Neural cell (in vitro differentiated cells): ENCODE measurements around the gene CALHM1. TPM values are rescaled to one million over a fixed set of nuclear protein-coding genes. Genes with fewer than 3 reads are reported as not detected.

Experiments used
- H2AFZ ChIP-seq: fragments of 200-600, 300-800 bp; sonication (generic), shearing (Covaris generic); 2 replicates; pipeline ENCODE4 v1.6.0; 2014; ENCODE audit warnings: low read depth, mild to moderate bottlenecking, antibody characterized with exemption, low read length, moderate library complexity
- H3F3A ChIP-seq: fragments of 200-600 bp; shearing (Covaris generic); 2 replicates; pipeline ENCODE4 v1.6.1; 2016; ENCODE audit warnings: mild to moderate bottlenecking, moderate library complexity, mixed read lengths, antibody characterized with exemption, low read length; ENCODE audit not compliant: insufficient read depth, poor library complexity, severe bottlenecking
- H3K27ac ChIP-seq: fragments of 200-600, 300-800 bp; sonication (generic), shearing (Covaris generic); 2 replicates; pipeline ENCODE4 v1.5.1; 2014; ENCODE audit warnings: mild to moderate bottlenecking, low read length, moderate library complexity
- H3K27me3 ChIP-seq: fragments of 300-800, 200-600 bp; sonication (generic), shearing (Covaris generic); 2 replicates; pipeline ENCODE4 v1.6.0; 2014; ENCODE audit warnings: mild to moderate bottlenecking, low read depth, low read length, moderate library complexity; ENCODE audit not compliant: insufficient read depth
- H3K36me3 ChIP-seq: fragments of 300-800, 200-600 bp; sonication (generic), shearing (Covaris generic); 2 replicates; pipeline ENCODE4 v1.5.1; 2014; ENCODE audit warnings: mild to moderate bottlenecking, antibody characterized with exemption, low read length, moderate library complexity; ENCODE audit not compliant: insufficient read depth
- H3K4me2 ChIP-seq: fragments of 300-800, 200-600 bp; sonication (generic), shearing (Covaris generic); 2 replicates; pipeline ENCODE4 v1.6.0; 2014; ENCODE audit warnings: mild to moderate bottlenecking, low read length
- H3K4me3 ChIP-seq: fragments of 300-800, 200-600 bp; sonication (generic), shearing (Covaris generic); 2 replicates; pipeline ENCODE4 v1.5.1; 2014; ENCODE audit warnings: mild to moderate bottlenecking, low read length, moderate library complexity
- H3K79me2 ChIP-seq: fragments of 200-600 bp; shearing (Covaris generic); replicated peaks from 2 replicates; pipeline ENCODE4 v1.6.0; 2014; ENCODE audit warnings: mild to moderate bottlenecking, low read length, moderate library complexity; ENCODE audit not compliant: insufficient read depth
- H3K9ac ChIP-seq: fragments of 300-800, 200-600 bp; sonication (generic), shearing (Covaris generic); 2 replicates; pipeline ENCODE4 v1.6.1; 2016; ENCODE audit warnings: mild to moderate bottlenecking, low read length, mixed read lengths
- H3K9me2 ChIP-seq: fragments of 200-600 bp; shearing (Covaris generic); 2 replicates; pipeline ENCODE4 v1.6.1; 2016; ENCODE audit warnings: mild to moderate bottlenecking, low read length, mixed read lengths; ENCODE audit not compliant: insufficient read depth
- H3K9me3 ChIP-seq: fragments of 200-600, 300-800 bp; sonication (generic), shearing (Covaris generic); 2 replicates; pipeline ENCODE4 v1.6.1; 2016; ENCODE audit warnings: mild to moderate bottlenecking, mixed run types, low read length, moderate library complexity, mixed read lengths
- H4K20me1 ChIP-seq: fragments of 200-600 bp; shearing (Covaris generic); 2 replicates; pipeline ENCODE4 v1.6.1; 2016; ENCODE audit warnings: mild to moderate bottlenecking, mixed run types; ENCODE audit not compliant: insufficient read depth
- CTCF ChIP-seq: fragments of 450-650 bp; IDR thresholded peaks from 2 replicates; pipeline ENCODE4 v1.5.1; 2014; ENCODE audit warnings: antibody characterized with exemption, mild to moderate bottlenecking, moderate library complexity; ENCODE audit not compliant: poor library complexity, severe bottlenecking
- EP300 ChIP-seq: fragments of 450-650 bp; conservative IDR thresholded peaks from 2 replicates; pipeline ENCODE4 v1.6.1; 2014; ENCODE audit warnings: antibody characterized with exemption, mild to moderate bottlenecking, moderate library complexity; ENCODE audit not compliant: poor library complexity, severe bottlenecking
- EZH2 ChIP-seq: fragments of 200-600, 300-800 bp; shearing (Covaris generic), sonication (generic); IDR thresholded peaks from 2 replicates; pipeline ENCODE4 v1.6.1; 2014; ENCODE audit warnings: antibody characterized with exemption, low read length, borderline replicate concordance, mild to moderate bottlenecking; ENCODE audit not compliant: insufficient read depth, poor library complexity, severe bottlenecking
- MXI1 ChIP-seq: fragments of 450-650 bp; conservative IDR thresholded peaks from 2 replicates; pipeline ENCODE4 v1.6.1; 2014; ENCODE audit warnings: antibody characterized with exemption, mild to moderate bottlenecking; ENCODE audit not compliant: poor library complexity, severe bottlenecking
- POLR2AphosphoS5 ChIP-seq: IDR thresholded peaks from 2 replicates; pipeline ENCODE4 v1.6.1; 2012
- RAD21 ChIP-seq: fragments of 450-650 bp; conservative IDR thresholded peaks from 2 replicates; pipeline ENCODE4 v1.6.1; 2014; ENCODE audit warnings: antibody characterized with exemption, mild to moderate bottlenecking, moderate library complexity
- REST ChIP-seq: IDR thresholded peaks from 2 replicates; pipeline ENCODE4 v1.6.1; 2012; ENCODE audit warnings: borderline replicate concordance
- SMC3 ChIP-seq: fragments of 450-650 bp; conservative IDR thresholded peaks from 2 replicates; pipeline ENCODE4 v1.6.1; 2014; ENCODE audit warnings: antibody characterized with exemption, mild to moderate bottlenecking, moderate library complexity; ENCODE audit not compliant: poor library complexity
- TAF1 ChIP-seq: IDR thresholded peaks from 2 replicates; pipeline ENCODE4 v1.6.1; 2012; ENCODE audit warnings: low read depth
- polyA plus RNA-seq: library from polyadenylated mRNA; depleted of rRNA; stranded (reverse); fragments of >200 nt; gene quantifications from 2 replicates; pipeline ENCODE4 v1.2.3, GENCODE V29; 2014

The CALHM1 gene
- polyA plus RNA-seq, 1 donor from 2014 or later, result not detected

- Histone ChIP-seq H3K4me3 (no peak overlapping the region), H2AFZ (no peak overlapping the region), H4K20me1 (no peaks in the 10 kb centered on the region), H3K79me2 (no peaks in the 10 kb centered on the region), H3K9me3 (no peaks in the 10 kb centered on the region), H3K4me2 (no peak overlapping the region), H3K27ac (no peak overlapping the region), H3K9ac (no peak overlapping the region), H3F3A (no peaks in the 10 kb centered on the region), H3K36me3 (no peaks in the 10 kb centered on the region), H3K9me2 (no peaks in the 10 kb centered on the region), H3K27me3 (no peaks in the 10 kb centered on the region)
- TF ChIP-seq SMC3, result no peak
These were observed 915 bp upstream of the CALHM1 start for GRCh38 chr10:103459615-103460014.

- Histone ChIP-seq H3K79me2 (no peaks in the 10 kb centered on the region), H3K27ac (no peak overlapping the region), H3K9me3 (no peaks in the 10 kb centered on the region), H3K9ac (no peak overlapping the region), H3K4me3 (no peak overlapping the region), H2AFZ (no peak overlapping the region), H3K9me2 (no peaks in the 10 kb centered on the region), H3K36me3 (no peaks in the 10 kb centered on the region), H4K20me1 (no peaks in the 10 kb centered on the region), H3F3A (no peaks in the 10 kb centered on the region), H3K4me2 (no peak overlapping the region), H3K27me3 (no peaks in the 10 kb centered on the region)
- no peak for TF ChIP-seq CTCF
- TF ChIP-seq POLR2AphosphoS5, result no peak
- no peak for TF ChIP-seq MXI1
- TF ChIP-seq SMC3, result no peak
- TF ChIP-seq REST, result no peak
These were observed 660 bp downstream of the CALHM1 start for GRCh38 chr10:103457896-103458583.

GRCh38 chr10:103457176-103457712 is 1.5 kb downstream of the CALHM1 start:
- TF ChIP-seq MXI1 (no peak), CTCF (no peak), EP300 (no peak), EZH2 (no peak), RAD21 (no peak), REST (no peak), POLR2AphosphoS5 (no peak), SMC3 (no peak), TAF1 (no peak)
- Histone ChIP-seq H3K36me3 (no peaks in the 10 kb centered on the region), H3K9ac (no peak overlapping the region), H3K9me3 (no peaks in the 10 kb centered on the region), H3K27me3 (no peaks in the 10 kb centered on the region), H3F3A (no peaks in the 10 kb centered on the region), H3K27ac (no peak overlapping the region), H3K4me2 (no peak overlapping the region), H3K9me2 (no peaks in the 10 kb centered on the region), H3K79me2 (no peaks in the 10 kb centered on the region), H4K20me1 (no peaks in the 10 kb centered on the region), H3K4me3 (no peak overlapping the region), H2AFZ (no peak overlapping the region)
